GM18520 (cell line): Measurements from ENCODE around the gene CCDC180.
"Not testable (repeated sequence)": the region's sequence is repeated elsewhere in the genome, so short reads cannot be mapped to it uniquely, and the experiment has no call there.

Source experiments
- ATAC-seq: cut with Tn5 transposase; IDR thresholded peaks from one replicate; pipeline ENCODE4 v1.9.1; 2021; ENCODE audit not compliant: unreplicated experiment

Gene CCDC180

DNA sequence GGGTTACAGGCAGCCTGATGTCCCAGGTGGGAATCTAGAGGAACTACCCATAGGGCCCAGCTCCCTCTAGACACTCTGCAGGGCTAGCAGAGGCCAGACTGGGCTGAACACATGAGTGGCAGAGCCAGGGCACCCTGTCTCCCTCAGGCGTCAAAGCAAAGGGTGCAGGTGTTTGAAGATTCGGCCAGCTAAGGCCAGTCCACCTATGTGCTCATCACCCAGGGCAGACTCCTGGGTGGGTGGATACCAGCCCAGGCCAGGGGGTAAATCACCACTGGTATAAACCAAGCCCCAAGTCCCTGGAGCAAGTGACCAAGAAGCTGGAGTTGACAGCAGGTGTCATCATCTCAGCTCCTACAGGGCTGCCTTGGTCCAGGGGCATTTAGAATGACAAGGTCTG lies 3.4 kb downstream of the CCDC180 start:
- no peak for ATAC-seq

GRCh38 chr9:97311798-97312500 lies 4.5 kb downstream of the CCDC180 start:
- no peak for ATAC-seq

DNA sequence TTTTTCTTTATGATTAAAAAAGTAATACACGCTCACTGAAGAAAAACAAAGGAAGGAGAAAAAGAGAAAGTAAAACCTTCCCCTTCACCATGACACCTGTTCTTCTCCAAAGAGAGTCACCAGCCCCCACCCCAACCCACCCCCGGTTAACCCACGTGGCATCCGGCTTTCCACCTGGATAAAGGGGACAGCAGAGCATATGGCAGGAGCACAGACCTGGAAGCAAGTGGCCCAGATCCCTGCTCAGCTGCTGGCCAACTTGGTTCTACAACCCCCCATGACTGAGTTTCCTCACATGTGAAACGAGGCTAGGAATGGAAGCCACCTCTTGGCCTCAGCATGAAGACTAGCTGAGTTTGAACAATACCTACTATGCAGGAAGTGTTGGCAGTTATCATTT lies 5.1 kb downstream of the CCDC180 start:
- ATAC-seq, result no peak

GRCh38 chr9:97313243-97313642 lies 5.8 kb downstream of the CCDC180 start:
- ATAC-seq, result no peak

- ATAC-seq, result no peak
Measured at GRCh38 chr9:97313746-97314145, 6.3 kb downstream of the CCDC180 start.

- ATAC-seq, result no peak
Measured at GRCh38 chr9:97314503-97314902, 7.0 kb downstream of the CCDC180 start.

DNA sequence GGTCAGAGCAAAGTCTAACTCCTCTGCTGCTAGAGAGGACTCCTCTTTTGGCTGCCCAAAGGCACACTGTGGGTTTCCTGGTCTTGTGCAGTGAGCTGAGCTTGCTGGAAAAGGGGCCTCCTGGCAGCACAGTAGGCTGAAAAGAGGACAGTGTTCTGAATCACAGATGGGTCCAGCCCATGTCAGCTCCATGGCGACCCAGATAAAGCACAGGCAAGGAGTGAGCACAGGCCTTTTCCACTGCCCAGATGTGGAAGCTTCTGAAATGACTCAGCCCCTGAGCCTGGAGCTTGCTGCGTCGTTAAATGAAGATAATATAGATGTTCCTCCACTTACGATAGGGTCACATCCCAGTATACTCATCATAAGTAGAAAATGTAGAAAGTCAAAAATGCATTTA lies 8.1 kb downstream of the CCDC180 start:
- ATAC-seq, result no peak

DNA sequence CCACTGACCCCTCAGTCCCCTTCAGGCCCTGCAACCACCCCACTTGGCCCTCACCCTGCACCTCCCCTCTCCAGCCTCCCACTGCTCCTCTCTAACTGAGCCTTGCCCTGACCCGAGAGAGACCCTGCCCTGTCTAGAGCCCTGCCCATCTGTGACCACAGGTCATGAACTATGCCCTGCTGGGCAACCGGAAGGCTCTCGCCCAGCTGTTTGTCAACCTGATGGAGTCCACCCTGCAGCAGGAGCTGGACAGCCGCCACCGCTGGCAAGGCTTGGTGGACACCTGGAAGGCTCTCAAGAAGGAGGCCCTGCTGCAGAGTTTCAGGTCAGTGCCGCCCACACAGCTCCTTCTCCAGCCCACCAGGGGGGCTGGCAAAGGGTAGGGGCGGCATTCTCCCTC lies 9.4 kb downstream of the CCDC180 start:
- ATAC-seq, result no peak

DNA sequence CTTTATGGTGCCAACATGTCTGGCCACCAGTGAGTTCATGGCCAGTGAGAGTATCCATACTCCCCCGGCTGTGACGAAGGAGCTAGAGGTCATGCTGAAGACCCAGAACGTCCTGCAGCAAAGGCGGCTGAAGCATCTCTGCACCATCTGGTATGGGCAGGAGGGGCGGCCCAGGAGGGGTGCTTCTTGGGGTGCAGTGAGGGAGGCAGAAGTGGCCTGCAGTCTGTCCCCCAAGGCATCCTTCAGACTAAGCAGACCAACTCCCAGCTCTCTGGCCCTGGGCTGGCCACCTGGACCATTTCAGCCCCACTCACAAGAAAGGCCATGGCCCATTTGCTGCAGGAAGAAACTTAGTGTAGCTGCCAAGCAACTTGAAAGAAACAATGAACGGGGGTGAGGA lies 11.0 kb downstream of the CCDC180 start:
- ATAC-seq, result no peak

DNA sequence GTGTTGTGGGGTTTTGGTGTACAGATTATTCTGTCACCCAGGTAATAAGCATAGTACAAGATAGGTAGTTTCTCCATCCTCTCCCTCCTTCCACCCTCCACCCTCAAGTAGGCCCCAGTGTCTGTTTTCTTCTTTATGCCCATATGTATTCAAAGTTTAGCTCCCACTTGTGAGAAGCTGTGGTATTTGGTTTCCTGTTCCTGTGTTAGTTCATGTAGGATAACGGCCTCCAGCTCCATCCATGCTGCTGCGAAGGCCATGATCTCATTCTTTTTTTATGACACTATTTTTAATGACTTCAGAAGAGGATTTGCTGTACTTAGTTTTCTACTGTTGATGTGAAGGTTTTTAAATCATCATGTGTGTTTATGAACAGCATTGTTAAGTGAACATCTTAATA lies 11.9 kb downstream of the CCDC180 start:
- ATAC-seq, result no peak

DNA sequence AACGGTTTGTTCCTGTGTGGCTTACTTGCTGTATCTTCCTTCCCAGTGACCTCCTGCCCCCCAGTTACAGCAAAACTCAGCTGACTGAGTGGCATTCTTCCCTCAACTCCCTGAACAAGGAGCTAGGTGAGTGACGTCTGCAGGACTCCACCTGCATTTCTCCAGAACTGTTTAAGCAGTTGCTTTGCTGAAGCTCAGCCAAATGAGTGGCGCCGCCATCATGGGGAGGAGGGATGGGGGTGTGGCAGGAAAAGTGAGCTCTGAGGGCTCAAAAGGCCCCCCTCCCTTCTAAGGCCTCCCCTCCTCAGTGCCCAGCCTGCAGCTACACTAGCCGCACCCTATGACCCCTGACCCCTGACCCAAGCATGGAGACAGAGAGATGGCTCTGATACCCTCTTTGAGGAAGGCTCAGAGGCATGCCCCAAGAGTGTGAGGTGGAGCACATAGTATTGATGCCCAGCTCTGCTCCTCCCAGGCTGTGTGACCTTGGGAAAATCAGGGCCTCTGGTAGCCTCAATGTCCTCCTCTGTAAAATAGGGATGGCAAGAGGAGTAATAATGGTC lies 12.7 kb downstream of the CCDC180 start:
- no peak for ATAC-seq

DNA sequence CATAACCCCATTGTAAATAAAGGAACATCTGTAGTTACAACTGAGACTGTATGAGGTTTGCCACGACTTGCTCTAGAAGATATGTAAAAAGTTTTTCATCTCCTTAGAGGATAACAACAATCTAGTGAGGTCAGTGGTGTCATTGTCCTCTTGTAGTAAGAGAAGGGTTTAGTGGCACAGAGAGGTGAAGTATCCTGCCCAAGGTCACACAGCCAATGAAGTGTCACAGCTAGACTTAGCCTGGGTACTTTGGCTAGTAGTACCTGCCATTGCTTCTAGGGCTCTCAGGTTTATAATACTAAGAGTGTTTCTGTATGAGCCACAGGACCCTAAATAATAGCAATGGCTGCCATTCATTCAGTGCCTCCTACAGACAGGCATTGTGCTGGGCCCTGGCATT lies 13.8 kb downstream of the CCDC180 start:
- ATAC-seq, result no peak

DNA sequence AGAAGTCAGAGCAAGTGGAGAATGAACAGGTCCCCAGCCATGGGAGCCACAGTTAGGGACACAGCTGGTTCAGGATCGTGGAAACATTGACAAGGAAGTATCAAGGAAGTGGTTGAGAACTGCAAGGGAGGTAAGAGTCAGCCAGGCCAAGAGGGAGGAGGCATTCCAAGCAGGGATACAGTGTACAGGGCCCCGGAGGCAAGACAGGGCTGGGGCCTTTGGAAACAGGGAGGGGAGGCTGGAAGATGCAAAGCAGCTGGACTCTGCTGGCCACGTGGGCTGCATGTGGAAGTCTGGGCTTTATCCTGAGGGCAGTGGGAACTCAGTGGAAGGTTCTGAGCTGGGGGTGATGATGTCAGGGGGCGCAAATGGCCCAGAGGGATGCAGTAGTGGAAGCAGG lies 14.2 kb downstream of the CCDC180 start:
- ATAC-seq, result no peak

DNA sequence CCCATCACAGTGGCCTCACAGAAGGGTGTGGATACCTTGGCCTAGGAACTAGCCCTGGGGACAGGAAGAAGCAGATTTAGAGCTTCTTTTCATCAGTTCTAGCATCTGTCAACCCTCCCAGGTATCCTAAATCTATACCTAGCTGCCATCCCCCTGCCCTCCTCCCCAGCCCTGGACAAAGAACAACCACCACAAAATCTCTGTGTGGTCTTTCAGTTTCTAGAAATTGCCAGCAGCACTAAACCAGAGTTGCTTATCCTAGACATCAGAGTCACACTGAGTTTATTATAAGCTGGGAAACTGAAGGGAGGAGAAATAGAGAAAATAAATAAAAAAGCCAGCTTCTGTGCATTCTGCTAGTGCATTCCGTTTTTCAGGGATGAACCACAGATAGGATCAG lies 14.6 kb downstream of the CCDC180 start:
- ATAC-seq, result no peak

DNA sequence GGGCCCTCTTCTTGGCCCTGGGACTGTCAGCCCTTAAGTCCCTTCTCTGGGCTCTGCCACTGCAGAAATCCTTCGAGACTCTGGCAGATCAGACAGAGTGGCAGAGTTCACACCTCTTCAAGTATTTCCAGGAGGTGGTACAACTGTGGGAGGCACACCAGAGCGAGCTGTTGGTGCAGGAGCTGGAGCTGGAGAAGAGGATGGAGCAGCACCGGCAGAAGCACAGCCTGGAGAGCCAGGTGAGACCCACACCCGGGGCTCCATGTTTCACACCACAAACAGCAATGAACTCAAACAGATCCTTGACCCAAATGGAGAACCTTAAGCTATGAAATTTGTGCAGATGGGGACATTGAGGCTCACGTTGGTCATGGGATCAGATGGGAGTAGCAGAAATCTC lies 17.5 kb downstream of the CCDC180 start:
- no peak for ATAC-seq

- ATAC-seq, result no peak
Measured at GRCh38 chr9:97327562-97327961, 20.1 kb downstream of the CCDC180 start.

GRCh38 chr9:97332993-97333392 lies 25.5 kb downstream of the CCDC180 start:
- no peak for ATAC-seq

DNA sequence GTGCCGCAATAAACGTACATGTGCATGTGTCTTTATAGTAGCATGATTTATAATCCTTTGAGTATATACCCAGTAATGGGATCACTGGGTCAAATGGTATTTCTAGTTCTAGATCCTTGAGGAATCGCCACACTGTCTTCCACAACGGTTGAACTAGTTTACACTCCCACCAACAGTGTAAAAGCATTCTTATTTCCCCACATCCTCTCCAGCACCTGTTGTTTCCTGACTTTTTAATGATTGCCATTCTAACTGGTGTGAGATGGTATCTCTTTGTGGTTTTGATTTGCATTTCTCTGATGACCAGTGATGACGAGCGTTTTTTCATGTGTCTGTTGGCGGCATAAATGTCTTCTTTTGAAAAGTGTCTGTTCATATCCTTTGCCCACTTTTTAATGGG lies 28.2 kb downstream of the CCDC180 start:
- ATAC-seq, result not testable (repeated sequence)

- ATAC-seq, result no peak
Measured at GRCh38 chr9:97348871-97349270, 41.4 kb downstream of the CCDC180 start.

GRCh38 chr9:97349400-97349799 lies 41.9 kb downstream of the CCDC180 start:
- ATAC-seq, result no peak

DNA sequence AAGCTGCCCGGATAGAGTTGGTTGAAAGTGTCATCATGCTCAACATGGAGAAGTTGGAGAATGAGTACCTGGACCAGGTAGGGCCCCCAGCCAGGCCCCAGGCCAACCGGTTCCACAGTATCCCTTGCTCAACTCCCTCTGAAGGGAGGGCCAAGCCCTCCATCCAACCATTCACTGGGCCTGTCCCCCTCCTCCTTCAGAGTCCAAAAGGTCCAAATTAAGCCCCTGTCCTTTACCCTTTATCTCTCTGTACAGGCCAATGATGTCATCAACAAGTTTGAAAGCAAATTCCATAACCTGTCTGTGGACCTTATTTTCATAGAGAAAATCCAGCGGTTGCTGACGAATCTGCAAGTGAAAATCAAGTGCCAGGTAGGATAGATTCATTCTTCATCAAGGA lies 47.2 kb downstream of the CCDC180 start:
- ATAC-seq, result no peak

DNA sequence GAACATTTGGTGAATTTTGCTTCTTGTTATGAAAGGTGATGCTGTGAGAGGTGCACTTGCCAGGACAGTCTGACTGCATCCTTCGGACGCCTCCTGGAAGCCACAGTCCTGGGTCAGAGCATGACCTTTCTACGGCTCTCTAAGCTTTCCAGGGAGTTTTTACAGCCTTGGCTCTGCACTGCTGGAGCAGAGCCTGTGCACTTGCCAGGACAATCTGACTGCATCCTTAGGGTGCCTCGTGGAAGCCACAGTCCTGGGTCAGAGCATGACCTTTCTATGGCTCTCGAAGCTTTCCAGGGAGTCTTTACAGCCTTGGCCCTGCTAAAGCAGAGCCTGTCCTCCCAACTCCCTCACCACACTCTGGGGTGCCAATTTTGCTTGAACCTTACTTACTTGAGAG lies 49.6 kb downstream of the CCDC180 start:
- no peak for ATAC-seq
